Measurements from ENCODE around the gene SAFB2.

SAFB2 gene

DNA sequence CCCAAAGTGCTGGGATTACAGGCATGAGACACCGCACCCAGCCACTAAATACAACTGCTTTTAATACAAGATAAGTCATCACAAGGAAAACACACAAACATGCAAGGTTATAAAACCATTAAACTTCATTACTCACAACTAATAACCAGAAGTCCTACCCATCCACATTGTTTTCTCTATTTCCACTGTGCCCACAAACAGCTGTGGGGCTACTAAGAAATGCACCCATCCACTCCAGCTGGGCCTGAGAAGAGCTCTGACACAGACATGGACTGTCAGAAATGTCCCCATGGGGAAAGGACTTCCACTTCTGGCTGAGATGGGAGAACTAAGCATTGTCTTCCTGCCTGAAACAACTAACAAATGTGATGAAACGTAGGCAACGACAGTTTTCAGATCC is 17.2 kb downstream of the SAFB2 start:
- DNase-seq, result no peak

DNA sequence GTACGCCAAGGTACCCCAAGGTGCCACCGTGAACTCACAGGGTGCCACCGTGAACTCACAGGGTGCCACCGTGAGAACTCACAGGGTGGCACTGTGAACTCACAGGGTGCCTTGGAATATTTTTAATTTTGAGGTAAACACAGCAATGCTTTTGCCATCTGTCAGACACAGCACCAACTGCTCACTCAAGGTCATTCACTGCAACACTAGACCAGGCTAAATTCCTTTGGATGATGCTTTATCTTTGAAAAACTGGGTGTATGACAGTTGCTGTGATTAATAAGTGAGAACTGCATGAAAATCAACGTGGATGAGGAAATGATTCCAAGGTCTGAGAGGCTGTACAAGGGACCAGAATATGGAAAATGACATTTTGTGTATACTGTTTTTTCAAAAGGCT is 18.9 kb downstream of the SAFB2 start:
- DNase-seq, result no peak

DNA sequence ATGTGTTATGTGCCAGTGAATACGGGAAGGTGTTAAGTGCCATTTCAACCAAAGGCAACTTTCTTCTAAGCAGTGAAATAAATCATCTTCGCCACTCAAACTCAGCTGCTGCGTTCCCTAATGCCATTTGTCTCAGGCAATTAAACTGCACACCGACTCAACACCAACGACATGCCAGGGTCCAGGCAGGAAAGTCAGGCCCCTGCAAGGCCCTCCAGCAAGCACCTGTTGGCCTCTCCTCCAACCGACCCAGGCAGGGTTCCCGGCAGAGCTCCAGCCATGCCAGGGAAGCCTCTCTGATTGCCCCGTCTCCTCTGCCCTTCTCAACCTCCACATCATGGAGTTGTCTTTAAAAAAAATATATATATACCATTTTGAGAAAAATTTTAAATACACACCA is 21.8 kb downstream of the SAFB2 start:
- no peak for DNase-seq

DNA sequence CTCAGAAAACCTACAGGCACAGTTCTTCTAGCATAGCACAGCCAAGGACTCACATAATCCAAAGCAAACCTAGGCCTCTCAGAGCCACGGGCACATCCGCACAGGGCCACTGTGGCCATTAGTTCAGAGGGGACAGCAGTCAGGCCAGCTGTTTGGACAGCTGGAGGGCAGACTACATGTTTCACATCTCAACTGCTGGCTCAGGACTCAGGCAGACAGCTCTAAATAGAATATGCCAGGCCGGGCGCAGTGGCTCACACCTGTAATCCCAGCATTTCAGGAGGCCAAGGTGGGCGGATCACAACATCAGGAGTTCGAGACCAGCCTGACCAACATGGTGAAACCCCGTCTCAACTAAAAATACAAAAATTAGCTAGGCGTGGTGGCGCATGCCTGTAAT is 26.8 kb downstream of the SAFB2 start:
- no peak for DNase-seq

DNA sequence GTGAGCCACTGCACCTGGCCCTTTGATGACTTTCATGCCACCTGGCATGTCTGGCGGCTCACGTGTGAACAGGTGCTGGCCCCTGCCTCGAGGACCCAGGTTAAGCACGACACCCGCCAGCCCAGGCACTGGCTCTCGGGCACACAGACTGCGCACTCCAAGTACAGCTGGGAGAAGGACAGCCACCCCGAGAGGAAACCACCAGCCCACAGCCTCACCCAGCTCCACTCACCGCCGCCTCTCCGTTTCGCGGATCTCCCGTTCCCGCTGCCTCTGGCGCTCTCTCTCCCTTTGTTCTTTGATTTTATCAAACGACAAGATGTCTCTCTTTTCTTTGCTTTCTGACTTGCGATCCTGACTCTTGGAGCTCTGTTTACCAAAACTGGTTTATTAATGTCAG is 27.4 kb downstream of the SAFB2 start:
- DNase-seq, result no peak

DNA sequence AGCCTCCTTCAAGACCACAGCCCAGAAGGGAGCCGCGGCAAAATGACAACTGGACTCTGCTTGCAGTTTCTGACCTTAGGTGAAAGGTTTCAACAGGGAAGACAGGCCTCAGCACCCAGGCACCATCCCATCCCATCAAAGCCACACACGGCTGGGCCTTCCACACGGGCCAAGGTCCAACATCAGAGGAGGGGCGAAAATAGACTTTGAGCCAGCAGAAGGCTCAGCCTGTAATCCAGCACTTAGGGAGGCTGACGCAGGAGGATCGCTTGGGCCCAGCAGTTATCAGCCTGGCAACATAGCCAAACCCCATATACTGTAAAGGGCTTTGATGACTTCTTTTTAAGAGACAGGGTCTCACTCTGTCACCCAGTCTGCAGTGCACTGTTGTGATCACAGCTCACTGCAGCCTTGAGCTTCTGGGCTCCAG is 28.0 kb downstream of the SAFB2 start:
- no peak for DNase-seq

DNA sequence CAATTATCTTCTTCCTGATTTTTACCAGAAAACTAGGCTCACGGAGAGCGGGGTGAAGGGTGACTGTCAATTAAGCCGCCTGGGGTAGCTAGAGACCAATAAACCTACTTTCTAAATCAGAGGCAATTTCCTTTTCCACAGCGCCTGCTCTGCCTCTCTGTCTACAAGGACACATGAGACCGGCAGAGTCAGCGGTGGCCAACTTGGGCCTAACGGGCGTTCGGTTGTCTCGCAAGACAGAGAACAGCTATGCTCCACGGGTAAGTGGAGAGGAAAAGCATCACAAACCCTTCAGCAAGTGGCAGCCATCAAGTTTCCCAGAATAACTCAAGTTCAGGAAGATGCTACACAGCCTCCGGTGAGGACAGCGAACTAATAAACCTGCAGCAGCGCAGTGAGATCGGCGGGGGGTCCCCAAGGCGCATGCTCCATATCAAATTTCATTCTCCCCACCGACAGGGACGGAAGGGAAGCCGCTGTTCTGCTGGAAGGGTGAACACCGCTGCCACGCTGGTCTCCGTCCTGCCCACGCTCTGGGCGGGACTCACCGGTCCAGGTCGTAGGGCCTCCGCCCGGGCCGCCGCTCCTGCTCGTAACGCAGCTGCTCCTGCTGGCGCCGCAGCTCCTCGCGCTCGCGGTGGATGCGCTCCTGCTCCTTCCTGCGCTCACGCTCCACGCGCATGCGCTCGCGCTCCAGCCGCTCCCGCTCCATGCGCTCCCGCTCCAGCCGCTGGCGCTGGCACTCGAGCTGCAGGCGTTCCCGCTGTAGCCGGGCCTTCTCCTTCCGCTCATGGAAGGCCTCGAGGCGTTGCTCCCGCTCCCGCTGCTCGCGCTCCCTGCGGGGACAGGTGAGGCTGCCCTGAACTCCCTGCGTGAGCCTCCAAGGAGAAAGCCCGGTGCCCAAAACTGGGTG is 29.0 kb downstream of the SAFB2 start:
- no peak for DNase-seq

DNA sequence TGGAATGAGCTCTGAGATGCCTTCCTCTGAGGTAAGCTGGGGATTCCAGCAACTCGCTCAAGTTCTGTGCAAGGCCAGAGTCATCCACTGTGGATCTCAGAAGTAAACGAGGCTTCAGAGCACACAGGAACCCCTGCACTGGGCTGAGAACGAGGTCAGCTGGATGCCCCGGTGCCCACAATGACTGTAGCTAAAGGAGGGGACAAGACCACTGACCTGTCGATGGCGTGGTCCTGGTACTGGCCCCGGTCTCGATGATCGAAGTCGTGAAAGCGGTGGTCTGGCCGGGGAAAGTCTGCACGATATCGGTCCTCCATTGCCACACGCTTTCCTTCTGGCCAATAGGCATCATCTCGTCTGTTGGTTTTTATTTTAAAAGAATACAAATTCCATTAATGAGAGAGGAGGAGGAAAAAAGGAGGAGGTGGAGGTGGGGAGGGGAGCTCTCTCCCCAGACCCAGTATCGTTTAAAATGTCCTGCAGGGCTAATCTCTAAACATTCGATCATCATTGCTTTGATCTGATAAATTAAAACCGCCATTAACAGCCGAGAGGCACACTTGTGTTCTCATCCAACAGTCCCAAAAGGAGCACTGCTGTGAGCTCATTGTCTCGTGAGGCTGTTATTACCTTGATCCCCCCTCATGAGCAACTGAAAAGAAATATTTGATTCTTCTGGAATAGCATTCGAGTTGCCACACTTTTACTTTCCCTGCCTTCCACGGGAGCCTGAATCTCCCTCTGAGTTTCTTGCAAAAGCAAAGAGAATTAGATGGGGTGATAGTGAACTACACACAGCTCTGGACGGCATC is 29.8 kb downstream of the SAFB2 start:
- DNase-seq, result no peak

DNA sequence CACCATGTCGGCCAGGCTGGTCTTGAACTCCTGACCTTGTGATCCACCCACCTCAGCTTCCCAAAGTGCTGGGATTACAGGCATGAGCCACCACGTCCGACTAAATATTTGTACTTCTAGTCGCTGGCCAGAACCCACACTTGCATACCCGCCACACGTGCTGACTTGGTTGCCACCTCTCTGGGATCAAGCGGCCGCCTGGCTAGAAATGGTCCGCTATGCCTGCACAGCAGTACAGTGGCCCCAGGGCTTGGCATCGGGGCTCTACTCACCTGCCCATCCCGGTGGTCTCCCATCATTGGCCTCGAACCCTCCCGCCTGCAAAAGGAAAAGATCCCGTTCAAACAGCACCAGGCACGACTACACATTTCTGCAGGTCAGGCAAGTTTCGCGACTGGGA is 31.1 kb downstream of the SAFB2 start:
- no peak for DNase-seq

DNA sequence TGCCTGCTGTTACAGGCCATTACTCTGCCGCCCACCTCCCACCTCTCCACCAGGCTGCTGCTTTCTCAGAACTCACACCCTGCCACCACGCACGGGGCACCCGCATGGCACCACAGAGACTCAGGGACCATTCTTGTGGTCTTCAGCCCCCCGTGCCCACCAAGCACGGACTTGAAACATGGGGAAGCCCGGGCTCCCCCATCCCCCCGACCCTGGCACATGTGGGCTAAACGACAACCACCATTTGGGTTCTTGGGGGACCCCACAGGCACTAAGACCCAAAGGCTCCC is 31.8 kb downstream of the SAFB2 start:
- no peak for DNase-seq

DNA sequence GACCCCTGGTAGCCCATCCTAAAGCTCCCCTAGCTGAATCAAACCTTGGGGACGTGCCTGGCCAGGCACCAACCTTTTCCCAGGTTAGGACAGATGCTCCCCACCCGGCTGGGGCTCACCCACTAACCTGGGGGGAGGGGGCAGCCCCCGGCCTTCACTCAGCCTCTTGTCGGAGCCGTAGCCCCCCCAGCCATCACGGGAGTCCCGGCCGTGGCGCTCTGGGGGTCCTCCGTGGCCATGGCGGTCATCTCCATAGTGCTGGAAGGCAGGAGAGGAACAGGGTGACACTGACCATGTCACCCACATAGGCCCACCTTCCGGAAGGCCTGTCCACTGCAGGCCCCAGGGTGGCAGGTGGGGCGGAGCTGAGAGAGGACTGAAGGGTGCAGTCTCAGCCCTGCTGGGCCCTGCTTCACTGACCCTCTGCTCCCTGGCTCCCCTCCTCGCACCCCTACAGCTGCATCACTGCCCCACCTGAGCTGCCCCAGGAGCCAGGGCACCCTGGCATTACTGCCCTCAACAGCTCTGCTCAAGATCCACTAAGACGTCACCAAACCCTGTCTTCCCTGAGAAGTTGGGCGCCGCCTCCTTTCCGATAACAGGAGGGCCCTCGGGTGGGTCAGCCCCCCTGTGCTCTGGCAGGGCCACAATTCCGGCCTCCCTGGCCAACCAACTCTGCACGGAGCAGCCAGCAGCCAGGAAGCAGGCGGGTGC is 32.3 kb downstream of the SAFB2 start:
- DNase-seq, result no peak

DNA sequence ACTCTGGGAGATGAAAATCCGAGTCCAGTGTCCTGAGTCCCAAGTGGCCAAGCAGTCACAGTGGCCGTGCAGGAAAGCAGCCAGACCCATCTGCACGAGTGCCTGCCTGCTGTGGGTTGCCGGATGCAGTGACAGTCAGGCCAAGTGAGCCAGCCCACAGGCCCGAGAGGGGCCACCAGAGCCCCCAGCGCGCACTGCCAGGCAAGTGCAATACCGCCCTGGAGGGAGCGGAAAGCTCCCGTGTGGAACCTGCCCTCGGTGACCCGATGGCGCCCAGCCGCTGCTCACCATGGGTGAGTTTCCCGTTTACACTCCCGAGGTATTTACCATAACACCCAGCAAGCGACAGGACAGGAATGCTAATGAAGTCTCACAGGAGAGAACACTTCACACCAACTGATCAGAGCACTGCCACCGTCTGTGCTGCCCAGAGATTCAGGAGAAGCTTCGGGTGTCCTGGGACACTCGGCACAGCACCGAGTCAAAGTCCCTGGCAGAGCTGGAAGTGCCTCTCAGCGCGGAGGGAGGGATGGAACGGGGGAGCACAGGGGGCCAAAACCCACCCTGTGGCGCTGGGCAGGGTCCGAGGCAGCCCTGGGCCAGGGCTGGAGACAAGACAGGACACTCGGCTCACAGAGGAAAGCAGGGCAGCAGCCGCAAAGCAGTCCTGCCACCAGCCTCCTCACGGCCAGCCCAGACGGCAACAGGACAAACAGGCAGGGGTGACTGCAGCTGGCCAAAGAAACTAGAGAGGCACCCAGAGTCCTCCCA is 33.5 kb downstream of the SAFB2 start:
- DNase-seq, result no peak

DNA sequence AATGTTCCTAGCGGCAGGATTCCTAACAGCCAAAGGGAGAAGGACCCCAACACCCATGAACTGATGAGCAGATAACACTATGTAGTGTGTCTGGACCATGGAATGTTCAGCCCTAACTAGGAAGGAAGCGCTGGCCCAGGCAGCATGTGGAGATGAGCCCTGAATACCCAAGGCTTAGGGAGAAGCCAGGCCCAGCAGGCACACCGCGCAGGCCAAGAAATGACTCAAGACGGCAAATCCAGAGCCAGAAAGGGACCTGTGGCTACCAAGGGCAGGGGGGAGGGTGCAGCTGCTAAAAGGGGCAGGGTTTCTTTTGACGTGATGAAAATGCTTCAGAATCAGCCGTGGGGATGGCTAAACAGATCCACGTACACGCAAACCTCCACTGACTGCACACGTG is 34.1 kb downstream of the SAFB2 start:
- DNase-seq, result no peak

DNA sequence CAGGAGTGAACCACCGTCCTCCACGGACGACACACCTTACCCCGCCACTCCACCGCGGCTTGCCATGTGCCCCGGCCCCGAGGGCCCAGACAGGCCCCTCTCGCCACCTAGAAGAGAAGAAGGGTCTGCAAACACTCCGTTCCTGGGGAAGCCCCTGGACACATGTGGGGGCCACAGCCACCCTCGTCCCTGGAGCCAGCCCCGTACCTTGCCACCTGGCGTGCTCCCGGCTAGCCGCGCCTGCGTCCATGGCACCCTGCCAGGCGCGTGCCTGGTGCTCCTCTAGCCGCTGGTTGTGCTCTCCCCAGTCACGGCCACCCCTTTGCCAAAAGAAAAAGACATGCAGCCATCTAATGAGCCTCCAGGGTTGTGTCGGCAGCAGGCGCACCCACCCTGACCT is 34.9 kb downstream of the SAFB2 start:
- DNase-seq, result no peak

DNA sequence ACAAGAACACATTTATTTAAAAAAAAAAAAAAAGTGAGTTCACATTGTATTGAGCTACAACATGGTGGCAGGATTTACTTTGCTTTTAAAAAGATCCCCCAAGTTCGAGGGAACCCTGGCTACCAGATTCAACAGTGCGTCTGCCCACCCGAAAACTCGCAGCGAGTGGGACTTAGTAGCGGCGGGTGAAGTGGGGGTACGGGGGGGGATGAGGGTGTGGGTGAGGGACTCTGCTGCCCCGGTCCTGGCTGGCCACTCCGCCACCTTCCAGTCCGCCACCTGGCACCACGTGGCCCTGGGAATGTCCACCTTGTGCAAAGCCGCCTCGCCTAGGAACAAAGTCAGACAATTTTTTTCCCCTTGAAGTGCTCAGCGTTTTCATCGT is 35.5 kb downstream of the SAFB2 start:
- DNase-seq, result no peak

DNA sequence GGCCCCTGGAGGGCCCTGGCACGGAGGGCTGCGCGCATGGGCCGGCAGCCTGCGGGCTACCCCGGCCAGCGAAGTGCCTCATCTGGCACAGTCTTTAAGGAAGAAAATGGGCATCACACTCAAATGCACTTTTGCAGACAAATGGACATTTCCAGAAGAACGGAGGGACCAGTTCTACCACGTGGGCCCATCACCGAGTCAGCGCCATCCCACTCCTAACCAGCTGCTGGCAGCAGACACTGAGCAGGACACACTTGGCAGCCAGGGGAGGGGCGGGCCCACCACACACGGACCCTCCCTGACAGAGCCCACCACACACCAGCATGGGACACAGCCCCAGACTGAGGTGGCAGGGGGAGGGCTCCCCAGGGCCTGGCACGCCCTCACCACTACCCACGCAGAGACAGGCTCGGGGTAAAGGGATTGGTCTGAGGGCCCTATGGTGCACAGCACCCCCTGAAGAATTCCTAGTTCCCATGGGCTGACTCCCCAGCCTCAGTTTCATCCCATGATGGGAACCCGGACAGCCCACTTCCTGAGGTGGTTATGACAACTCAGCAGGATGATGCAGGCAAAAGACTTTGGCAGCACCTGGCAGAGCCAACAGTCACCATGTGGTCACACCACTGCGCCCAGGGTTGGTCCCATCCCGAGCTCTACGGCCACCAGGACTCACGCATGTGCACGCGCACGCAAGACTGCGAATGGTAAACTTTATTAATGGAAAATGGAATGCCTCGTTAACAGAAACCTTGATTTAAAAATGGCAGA is 36.1 kb downstream of the SAFB2 start:
- DNase-seq, result no peak

DNA sequence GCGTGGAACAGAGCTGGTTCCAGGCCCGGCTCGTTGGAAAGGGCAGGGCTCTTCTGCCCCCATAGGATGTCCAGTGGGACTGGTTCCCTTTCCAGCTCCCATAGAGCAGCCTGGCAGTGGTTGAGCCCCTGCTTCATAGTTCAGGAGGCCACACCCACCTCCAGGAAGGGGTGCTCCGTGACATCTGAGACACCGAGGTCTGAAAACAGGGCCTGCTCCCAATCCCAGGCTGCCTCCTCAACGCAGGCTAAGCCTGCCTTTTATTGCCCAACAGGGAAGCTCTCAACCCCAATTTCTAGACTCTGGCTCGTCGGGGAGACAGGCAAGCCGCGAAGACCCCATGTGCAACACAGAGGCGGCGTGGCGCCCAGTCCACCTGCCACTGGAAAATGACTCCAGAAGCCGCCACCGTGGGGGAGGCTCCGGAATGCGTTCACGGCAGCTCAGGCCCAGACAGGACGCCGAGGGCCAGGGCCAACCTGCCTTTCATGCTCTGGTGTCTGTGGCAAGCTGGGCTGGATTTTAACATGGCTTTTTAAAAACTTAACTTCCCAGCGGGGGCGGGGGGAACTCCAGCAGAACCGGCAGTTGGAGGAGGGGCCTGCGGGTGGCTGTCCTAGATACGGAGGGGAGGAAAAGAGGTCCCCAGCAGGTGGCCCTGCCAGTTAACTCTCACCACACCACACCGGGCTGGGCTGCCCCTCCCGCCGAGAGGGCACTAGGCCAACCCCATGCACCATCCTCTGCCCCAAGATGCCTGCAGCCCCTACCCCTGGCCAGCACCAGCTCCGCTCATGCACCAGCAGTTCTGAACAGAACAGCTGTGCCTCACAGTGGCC is 36.9 kb downstream of the SAFB2 start:
- DNase-seq, result no peak

DNA sequence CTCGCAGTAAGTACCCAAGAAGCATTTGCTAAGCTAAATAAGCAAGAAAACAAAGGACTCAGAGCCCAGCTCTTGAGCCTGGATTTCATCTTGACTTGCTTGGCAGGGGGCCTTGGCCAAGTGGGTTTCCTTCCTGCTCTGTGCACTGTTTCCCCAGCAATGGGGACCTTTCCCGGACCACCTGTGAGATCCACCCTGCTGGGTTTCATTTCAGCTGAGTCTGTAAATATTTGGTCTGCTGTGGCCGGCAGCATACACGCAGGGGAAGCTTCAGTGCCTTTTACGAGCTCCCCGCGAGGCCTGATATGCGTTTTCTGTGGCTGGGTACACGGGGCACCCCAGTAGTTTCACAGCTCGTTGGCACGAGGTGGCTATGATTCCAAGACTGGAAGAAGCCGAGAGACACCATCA is 42.4 kb downstream of the SAFB2 start:
- DNase-seq, result no peak

DNA sequence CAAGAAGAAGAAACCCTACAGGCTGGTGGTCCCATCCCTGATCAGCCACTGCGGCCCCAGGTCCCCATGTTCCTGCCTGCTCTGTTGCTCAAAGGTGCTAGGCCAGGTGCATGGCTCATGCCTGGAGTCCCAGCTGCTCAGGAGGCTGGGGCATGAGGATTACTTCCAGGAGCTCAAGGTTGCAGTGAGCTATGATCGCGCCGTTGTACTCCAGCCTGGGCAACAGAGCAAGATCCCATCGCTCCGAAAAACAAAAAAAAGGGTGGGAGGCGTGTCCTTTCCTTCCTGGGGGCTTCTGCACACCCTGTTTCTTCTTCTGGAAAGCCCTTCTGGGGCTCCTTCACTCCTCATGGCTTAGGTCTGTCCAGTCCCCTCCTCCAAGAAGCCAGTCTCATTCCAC is 42.9 kb downstream of the SAFB2 start:
- DNase-seq, result no peak

DNA sequence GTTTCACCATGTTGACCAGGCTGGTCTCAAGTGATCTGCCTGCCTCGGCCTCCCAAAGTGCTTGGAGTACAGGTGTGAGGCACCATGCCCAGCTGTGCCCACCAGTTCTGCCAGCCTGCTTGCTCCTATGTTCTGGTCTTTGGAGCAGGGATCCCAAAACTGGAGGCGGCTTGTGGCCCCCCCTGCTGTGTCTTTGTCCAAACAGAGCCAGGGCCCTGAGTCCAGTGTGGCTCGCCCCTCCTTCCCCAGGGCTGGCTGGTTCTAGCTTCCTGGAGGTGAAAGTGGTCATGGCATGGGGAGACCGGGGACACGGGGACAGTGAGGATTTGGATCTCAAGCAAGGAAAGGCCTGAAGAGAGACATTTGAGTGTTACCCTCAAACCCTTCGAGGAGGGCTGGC is 43.3 kb downstream of the SAFB2 start:
- DNase-seq, result no peak
